ENCODE data around the gene TNFSF18. TPM values are rescaled to one million over a fixed set of nuclear protein-coding genes. Genes with fewer than 3 reads are reported as not detected.

Gene TNFSF18
- total and polyA plus RNA-seq, 4 donors, result 0.61 TPM; not detected in 3

DNA sequence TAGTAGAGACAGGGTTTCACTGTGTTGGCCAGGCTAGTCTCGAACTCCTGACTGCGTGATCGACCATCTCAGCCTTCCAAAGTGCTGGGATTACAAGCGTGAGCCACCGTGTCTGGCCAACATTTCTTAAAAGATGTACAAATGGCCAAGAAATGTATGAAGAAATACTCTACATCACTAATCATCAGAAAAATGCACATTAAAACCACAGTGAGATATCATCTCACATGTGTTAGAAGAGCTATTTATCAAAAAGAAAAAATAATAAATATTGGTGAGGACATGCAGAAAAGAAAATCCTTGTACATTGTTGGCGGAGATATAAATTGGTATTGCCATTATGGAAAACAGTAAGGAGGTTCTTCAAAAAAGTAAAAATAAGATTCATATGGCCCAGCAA, 33.6 kb upstream of the TNFSF18 start:
- no peak for TF ChIP-seq RXRA (IDR thresholded peaks at IDR 0.05)
- no peak for TF ChIP-seq HNF4A (conservative IDR thresholded peaks at IDR 0.05)
- TF ChIP-seq, protein P1, sequence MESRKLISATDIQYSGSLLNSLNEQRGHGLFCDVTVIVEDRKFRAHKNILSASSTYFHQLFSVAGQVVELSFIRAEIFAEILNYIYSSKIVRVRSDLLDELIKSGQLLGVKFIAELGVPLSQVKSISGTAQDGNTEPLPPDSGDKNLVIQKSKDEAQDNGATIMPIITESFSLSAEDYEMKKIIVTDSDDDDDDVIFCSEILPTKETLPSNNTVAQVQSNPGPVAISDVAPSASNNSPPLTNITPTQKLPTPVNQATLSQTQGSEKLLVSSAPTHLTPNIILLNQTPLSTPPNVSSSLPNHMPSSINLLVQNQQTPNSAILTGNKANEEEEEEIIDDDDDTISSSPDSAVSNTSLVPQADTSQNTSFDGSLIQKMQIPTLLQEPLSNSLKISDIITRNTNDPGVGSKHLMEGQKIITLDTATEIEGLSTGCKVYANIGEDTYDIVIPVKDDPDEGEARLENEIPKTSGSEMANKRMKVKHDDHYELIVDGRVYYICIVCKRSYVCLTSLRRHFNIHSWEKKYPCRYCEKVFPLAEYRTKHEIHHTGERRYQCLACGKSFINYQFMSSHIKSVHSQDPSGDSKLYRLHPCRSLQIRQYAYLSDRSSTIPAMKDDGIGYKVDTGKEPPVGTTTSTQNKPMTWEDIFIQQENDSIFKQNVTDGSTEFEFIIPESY (IDR thresholded peaks at IDR 0.05), result no peak
- no peak for TF ChIP-seq REST (IDR thresholded peaks at IDR 0.05)
- no peak for TF ChIP-seq TAF1 (conservative IDR thresholded peaks at IDR 0.05)
- TF ChIP-seq, protein P2, sequence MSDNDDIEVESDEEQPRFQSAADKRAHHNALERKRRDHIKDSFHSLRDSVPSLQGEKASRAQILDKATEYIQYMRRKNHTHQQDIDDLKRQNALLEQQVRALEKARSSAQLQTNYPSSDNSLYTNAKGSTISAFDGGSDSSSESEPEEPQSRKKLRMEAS (IDR thresholded peaks at IDR 0.05), result no peak
- no peak for TF ChIP-seq EGR1 (IDR thresholded peaks at IDR 0.05; ENCODE audit: low read depth in 2 of 2)
- TF ChIP-seq NR2F2 (IDR thresholded peaks at IDR 0.05), result no peak
- no peak for TF ChIP-seq FOXA1 (IDR thresholded peaks at IDR 0.05)
- TF ChIP-seq HNF4G (IDR thresholded peaks at IDR 0.05), result no peak
- TF ChIP-seq FOXA2 (IDR thresholded peaks at IDR 0.05), result no peak
- TF ChIP-seq JUND (IDR thresholded peaks at IDR 0.05), result no peak
- TF ChIP-seq SP1 (IDR thresholded peaks at IDR 0.05), result no peak
- no peak for TF ChIP-seq CTCF (IDR thresholded peaks at IDR 0.05; ENCODE audit: low read depth, low read length, missing input control)
- TF ChIP-seq, protein P3, sequence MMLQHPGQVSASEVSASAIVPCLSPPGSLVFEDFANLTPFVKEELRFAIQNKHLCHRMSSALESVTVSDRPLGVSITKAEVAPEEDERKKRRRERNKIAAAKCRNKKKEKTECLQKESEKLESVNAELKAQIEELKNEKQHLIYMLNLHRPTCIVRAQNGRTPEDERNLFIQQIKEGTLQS (IDR thresholded peaks at IDR 0.05), result no peak
- TF ChIP-seq RAD21 (IDR thresholded peaks at IDR 0.05), result no peak
- Histone ChIP-seq H3K4me1 (ENCODE audit: control insufficient read depth in 4 of 4, insufficient read depth in 4 of 4, low read length in 3 of 4) (no peaks in the 10 kb centered on the region), H3K36me3 (ENCODE audit: control insufficient read depth in 4 of 4, insufficient read depth in 3 of 4, low read depth in 1 of 4, low read length in 3 of 4) (no peaks in the 10 kb centered on the region), H3K4me3 (ENCODE audit: low read depth in 1 of 3, low read length in 3 of 3) (no peak overlapping the region), H3K9me3 (ENCODE audit: control insufficient read depth in 4 of 4, low read length in 3 of 4) (no peaks in the 10 kb centered on the region), H3K27me3 (ENCODE audit: control insufficient read depth in 4 of 4, insufficient read depth in 4 of 4, low read length in 3 of 4) (no peaks in the 10 kb centered on the region), H3K9ac (ENCODE audit: low read depth in 1 of 2, low read length in 2 of 2) (no peak overlapping the region), H3K27ac (ENCODE audit: low read depth in 1 of 2, low read length in 2 of 2) (no peak overlapping the region)
- WGBS, result 97% methylated on average over 6 of the region's 6 CpGs
- DNase-seq (ENCODE audit: low spot score), result no peak

DNA sequence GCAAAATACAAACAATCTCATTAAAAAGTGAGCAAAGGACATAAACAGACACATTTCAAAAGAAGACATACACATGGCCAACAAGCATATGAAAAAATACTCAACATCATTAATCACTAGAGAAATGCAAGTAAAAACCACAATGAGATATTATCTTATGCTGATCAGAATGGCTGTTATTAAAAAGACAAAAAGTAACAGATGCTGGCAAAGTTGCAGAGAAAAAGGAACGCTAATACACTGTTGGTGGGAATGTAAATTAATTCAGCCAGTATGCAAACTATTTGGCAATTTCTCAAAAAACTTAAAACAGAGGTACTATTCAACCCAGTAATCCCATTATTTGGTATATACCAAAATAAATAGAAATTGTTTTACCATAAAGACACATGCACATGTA, 32.2 kb upstream of the TNFSF18 start:
- H3K9ac ChIP-seq (ENCODE audit: low read depth in 1 of 2, low read length in 2 of 2), result no peak overlapping the region
- no peak for TF ChIP-seq EGR1 (IDR thresholded peaks at IDR 0.05; ENCODE audit: low read depth in 2 of 2)
- TF ChIP-seq, protein P3 (IDR thresholded peaks at IDR 0.05), result no peak
- TF ChIP-seq FOXA1 (IDR thresholded peaks at IDR 0.05), result no peak
- TF ChIP-seq TAF1 (conservative IDR thresholded peaks at IDR 0.05), result no peak
- no peak for TF ChIP-seq GABPA (IDR thresholded peaks at IDR 0.05 in 1 of 2, conservative IDR thresholded peaks at IDR 0.05 in 1 of 2)
- TF ChIP-seq RAD21 (IDR thresholded peaks at IDR 0.05), result no peak
- no peak for TF ChIP-seq HNF4G (IDR thresholded peaks at IDR 0.05)
- no peak for TF ChIP-seq NR2F2 (IDR thresholded peaks at IDR 0.05)
- TF ChIP-seq RXRA (IDR thresholded peaks at IDR 0.05), result no peak
- no peak for TF ChIP-seq SP1 (IDR thresholded peaks at IDR 0.05)
- TF ChIP-seq YY1 (IDR thresholded peaks at IDR 0.05), result no peak
- TF ChIP-seq HNF4A (conservative IDR thresholded peaks at IDR 0.05), result no peak
- no peak for TF ChIP-seq JUND (IDR thresholded peaks at IDR 0.05)
- no peak for TF ChIP-seq REST (IDR thresholded peaks at IDR 0.05)
- TF ChIP-seq, protein P2 (IDR thresholded peaks at IDR 0.05), result no peak
- TF ChIP-seq FOXA2 (IDR thresholded peaks at IDR 0.05), result no peak
- no peaks in the 10 kb centered on the region for H3K4me1 ChIP-seq (ENCODE audit: control insufficient read depth in 4 of 4, insufficient read depth in 4 of 4, low read length in 3 of 4)
- no peak overlapping the region for H3K4me3 ChIP-seq (ENCODE audit: low read depth in 1 of 3, low read length in 3 of 3)
- H3K27me3 ChIP-seq (ENCODE audit: control insufficient read depth in 4 of 4, insufficient read depth in 4 of 4, low read length in 3 of 4), result no peaks in the 10 kb centered on the region
- no peak overlapping the region for H3K27ac ChIP-seq (ENCODE audit: low read depth in 1 of 2, low read length in 2 of 2)
- H3K36me3 ChIP-seq (ENCODE audit: control insufficient read depth in 4 of 4, insufficient read depth in 3 of 4, low read depth in 1 of 4, low read length in 3 of 4), result no peaks in the 10 kb centered on the region
- DNase-seq (ENCODE audit: low spot score), result no peak
- WGBS, result 93% methylated on average over 1 of the region's 1 CpG
- H3K9me3 ChIP-seq (ENCODE audit: control insufficient read depth in 4 of 4, low read length in 3 of 4), result no peaks in the 10 kb centered on the region
